HCT116 (cell line): ENCODE results near the gene PHC3. TPM values are rescaled to one million over a fixed set of nuclear protein-coding genes. Genes with fewer than 3 reads are reported as not detected.

ENCODE experiments used
- ATAC-seq: fragments of 200-7000 bp; cut with Tn5 transposase; 2 replicates; pipeline ENCODE4 v1.9.1; 2020; ENCODE audit warnings: mild to moderate bottlenecking, moderate library complexity
- BruUV-seq: library from RNA; stranded (reverse); fragments of 400-500 nt; replicated peaks from 2 replicates; lab custom pipeline; 2021; lab: Mats Ljungman, UMichigan
- CTCF ChIA-PET: fragments of 300-600 bp; sonication (Branson Sonifier 250); formaldehyde crosslinking; loops from one replicate; lab custom pipeline; 2021; ENCODE audit warnings: antibody characterized with exemption; lab: Charles Lee
- POLR2A ChIA-PET: fragments of 300-600, 350-600 bp; sonication (Branson Sonifier 250); formaldehyde crosslinking; loops from one replicate; lab custom pipeline; 2021; ENCODE audit warnings: antibody characterized with exemption; lab: Charles Lee
- RAD21 ChIA-PET, 2 experiments: fragments of 300-600 bp; sonication (Branson Sonifier 250); formaldehyde crosslinking; loops; one replicate each; lab custom pipeline; 2023; ENCODE audit warnings: low total read pairs in 2 of 2; ENCODE audit not compliant: uncharacterized antibody in 2 of 2, unreplicated experiment in 2 of 2, low non-redundant PET in 1 of 2; lab: Charles Lee
- DNase-seq: peaks from one replicate; pipeline ENCODE4 v3.0.0-alpha.2; 2010; ENCODE audit warnings: low read depth, low spot score
- H2AFZ ChIP-seq: fragments of 200-600 bp; shearing (Covaris generic), sonication (generic); 2 replicates; pipeline ENCODE4 v1.6.1; 2017; ENCODE audit warnings: low read depth, mixed run types, mixed read lengths, antibody characterized with exemption, low read length; ENCODE audit not compliant: poor library complexity, severe bottlenecking
- H3K27ac ChIP-seq: 2 replicates; pipeline ENCODE4 v1.5.1; 2012; ENCODE audit warnings: low read depth, low read length
- H3K27me3 ChIP-seq: fragments of 200-600 bp; sonication (generic); 2 replicates; pipeline ENCODE4 v1.6.1; 2016; ENCODE audit warnings: mixed run types, low read length, mixed read lengths; ENCODE audit not compliant: insufficient read depth
- H3K36me3 ChIP-seq, 2 experiments: fragments of 200-500 bp in 1 of 2; fragments of 200-600 bp in 1 of 2; sonication (Bioruptor generic) in 1 of 2; sonication (generic) in 1 of 2; 2 replicates each; pipeline versions ENCODE4 v1.5.1 to v1.6.1; 2014 to 2016; ENCODE audit warnings: low read length in 2 of 2, inconsistent platforms in 1 of 2, mixed read lengths in 1 of 2, mixed run types in 1 of 2; ENCODE audit not compliant: insufficient read depth in 2 of 2, control insufficient read depth in 1 of 2
- H3K4me1 ChIP-seq, 2 experiments: fragments of 200-600 bp in 1 of 2; sonication (generic) in 1 of 2; 2 replicates each; pipeline versions ENCODE4 v1.5.1 to v1.6.1; 2012 to 2017; ENCODE audit warnings: low read length in 2 of 2, inconsistent platforms in 1 of 2, mild to moderate bottlenecking in 1 of 2, mixed read lengths in 1 of 2, mixed run types in 1 of 2, moderate library complexity in 1 of 2; ENCODE audit not compliant: insufficient read depth in 2 of 2, control insufficient read depth in 1 of 2
- H3K4me2 ChIP-seq: fragments of 200-600 bp; sonication (generic); 2 replicates; pipeline ENCODE4 v1.6.1; 2017; ENCODE audit warnings: mixed run types, low read length, mixed read lengths
- H3K4me3 ChIP-seq, 2 experiments: fragments of 200-600 bp in 1 of 2; sonication (generic) in 1 of 2; replicated peaks in 1 of 2; 2 replicates each; pipeline ENCODE4 v1.5.1; 2011 to 2016; ENCODE audit warnings: low read length in 2 of 2, control low read depth in 1 of 2, low read depth in 1 of 2, mild to moderate bottlenecking in 1 of 2, mixed read lengths in 1 of 2, mixed run types in 1 of 2
- H3K79me2 ChIP-seq: fragments of 200-600 bp; sonication (generic); 2 replicates; pipeline ENCODE4 v1.6.1; 2017; ENCODE audit warnings: mild to moderate bottlenecking, mixed run types, low read length, moderate library complexity, mixed read lengths; ENCODE audit not compliant: insufficient read depth
- H3K9ac ChIP-seq: fragments of 200-600 bp; sonication (generic); 2 replicates; pipeline ENCODE4 v1.6.1; 2016; ENCODE audit warnings: low read length, mixed read lengths
- H3K9me2 ChIP-seq: fragments of 200-600 bp; sonication (generic), shearing (Covaris generic); 2 replicates; pipeline ENCODE4 v1.6.1; 2017; ENCODE audit warnings: mixed run types, mild to moderate bottlenecking, moderate library complexity; ENCODE audit not compliant: insufficient read depth
- H3K9me3 ChIP-seq, 2 experiments: fragments of 200-500 bp in 1 of 2; fragments of 200-600 bp in 1 of 2; sonication (Bioruptor generic) in 1 of 2; sonication (generic) in 1 of 2; 2 replicates each; pipeline ENCODE4 v1.6.1; 2014 to 2017; ENCODE audit warnings: low read length in 2 of 2, mixed read lengths in 2 of 2, inconsistent platforms in 1 of 2, low read depth in 1 of 2, mild to moderate bottlenecking in 1 of 2, mixed run types in 1 of 2, moderate library complexity in 1 of 2; ENCODE audit not compliant: control insufficient read depth in 1 of 2, insufficient read depth in 1 of 2
- H4K20me1 ChIP-seq: fragments of 200-600 bp; sonication (generic), shearing (Covaris generic); 2 replicates; pipeline ENCODE4 v1.6.1; 2017; ENCODE audit warnings: mixed run types, mild to moderate bottlenecking, moderate library complexity; ENCODE audit not compliant: insufficient read depth
- CEBPB ChIP-seq: IDR thresholded peaks from 2 replicates; pipeline ENCODE4 v1.6.1; 2012; ENCODE audit warnings: low read depth
- EGR1 ChIP-seq: IDR thresholded peaks from 2 replicates; pipeline ENCODE4 v1.6.1; 2012; ENCODE audit warnings: low read depth
- FOSL1 ChIP-seq: IDR thresholded peaks from 2 replicates; pipeline ENCODE4 v1.6.1; 2012; ENCODE audit warnings: low read depth
- POLR2AphosphoS5 ChIP-seq: IDR thresholded peaks from 2 replicates; pipeline ENCODE4 v1.6.1; 2011; ENCODE audit warnings: mild to moderate bottlenecking, low read depth, low read length, moderate library complexity
- RAD21 ChIP-seq: IDR thresholded peaks from 2 replicates; pipeline ENCODE4 v1.6.1; 2012; ENCODE audit warnings: low read depth, mild to moderate bottlenecking
- SRF ChIP-seq: IDR thresholded peaks from 2 replicates; pipeline ENCODE4 v1.6.1; 2012; ENCODE audit warnings: low read depth
- TCF7L2 ChIP-seq: IDR thresholded peaks from 2 replicates; pipeline ENCODE4 v1.7.0; 2011; ENCODE audit warnings: borderline replicate concordance, inconsistent platforms; ENCODE audit not compliant: insufficient read depth, insufficient read length; ENCODE audit errors: extremely low read depth
- intact Hi-C: fragments of 100-400 bp; cut with micrococcal nuclease; formaldehyde crosslinking; loops from 2 replicates; pipeline ENCODE4 v1.10.0; 2022
- total RNA-seq: library from RNA; stranded (reverse); gene quantifications from one replicate; pipeline ENCODE4 v1.2.1, GENCODE V29; 2021; ENCODE audit not compliant: unreplicated experiment
- TF ChIP-seq, protein P1 (sequence below): IDR thresholded peaks from 2 replicates; pipeline ENCODE4 v1.6.1; 2011; ENCODE audit warnings: mild to moderate bottlenecking, low read length, moderate library complexity; ENCODE audit not compliant: insufficient replicate concordance; ENCODE audit errors: extremely low read depth
- TF ChIP-seq, protein P2 (sequence below): IDR thresholded peaks from 2 replicates; pipeline ENCODE4 v1.6.1; 2012

PHC3 gene
- total RNA-seq, 1 experiment from 2014 or later = 40.1 TPM

DNA sequence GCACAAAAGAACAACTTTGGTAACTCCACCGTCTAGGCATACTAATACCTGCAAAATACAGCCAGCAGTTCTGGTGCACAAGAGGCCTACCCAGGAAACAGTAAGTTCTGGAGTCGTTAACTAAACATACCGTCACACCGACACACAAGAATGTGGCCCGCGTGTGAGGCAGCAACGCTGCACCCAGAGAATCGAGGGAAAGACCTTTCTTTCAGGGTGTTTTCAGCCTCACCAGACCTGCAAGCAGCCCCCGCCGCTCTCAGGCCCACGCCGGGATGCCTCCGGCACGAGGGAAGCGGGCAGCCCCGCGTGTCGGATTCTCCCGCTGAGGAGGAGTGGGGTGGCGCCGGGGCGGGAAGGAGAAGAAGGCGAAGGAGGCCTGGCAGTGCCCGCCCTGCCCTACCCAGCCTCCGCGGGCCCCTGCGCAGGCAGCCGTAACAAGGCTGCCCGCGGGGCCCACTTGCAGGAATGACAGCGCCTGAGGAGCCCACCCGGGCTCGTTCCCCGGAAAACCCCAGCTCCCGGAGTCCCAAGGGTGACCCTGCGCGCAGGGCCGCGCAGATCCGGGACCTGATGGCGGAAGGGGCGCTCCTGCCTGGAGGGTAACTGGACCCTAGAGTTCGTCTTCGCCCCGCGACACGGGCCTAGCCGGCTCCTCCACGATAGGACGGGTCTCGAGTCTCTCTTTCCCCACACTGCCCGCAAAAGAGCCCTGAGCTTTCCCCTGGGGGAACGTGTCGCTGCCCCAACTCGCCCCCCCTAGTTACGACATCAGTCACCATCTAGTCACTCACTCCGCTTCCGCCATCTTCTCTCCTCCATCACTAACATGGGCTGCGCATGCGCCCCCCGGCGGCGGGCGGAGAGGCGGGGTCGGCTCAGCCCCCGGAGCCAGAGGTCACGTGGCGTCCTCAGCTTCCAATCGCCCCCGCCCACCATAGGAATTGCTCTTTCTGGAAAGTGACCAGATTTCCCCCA is at the start of gene PHC3 (continued):
- TF ChIP-seq, protein P1, sequence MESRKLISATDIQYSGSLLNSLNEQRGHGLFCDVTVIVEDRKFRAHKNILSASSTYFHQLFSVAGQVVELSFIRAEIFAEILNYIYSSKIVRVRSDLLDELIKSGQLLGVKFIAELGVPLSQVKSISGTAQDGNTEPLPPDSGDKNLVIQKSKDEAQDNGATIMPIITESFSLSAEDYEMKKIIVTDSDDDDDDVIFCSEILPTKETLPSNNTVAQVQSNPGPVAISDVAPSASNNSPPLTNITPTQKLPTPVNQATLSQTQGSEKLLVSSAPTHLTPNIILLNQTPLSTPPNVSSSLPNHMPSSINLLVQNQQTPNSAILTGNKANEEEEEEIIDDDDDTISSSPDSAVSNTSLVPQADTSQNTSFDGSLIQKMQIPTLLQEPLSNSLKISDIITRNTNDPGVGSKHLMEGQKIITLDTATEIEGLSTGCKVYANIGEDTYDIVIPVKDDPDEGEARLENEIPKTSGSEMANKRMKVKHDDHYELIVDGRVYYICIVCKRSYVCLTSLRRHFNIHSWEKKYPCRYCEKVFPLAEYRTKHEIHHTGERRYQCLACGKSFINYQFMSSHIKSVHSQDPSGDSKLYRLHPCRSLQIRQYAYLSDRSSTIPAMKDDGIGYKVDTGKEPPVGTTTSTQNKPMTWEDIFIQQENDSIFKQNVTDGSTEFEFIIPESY = no peak
- TF ChIP-seq POLR2AphosphoS5 (peak; percentile 95), RAD21 (no peak)
- TF ChIP-seq, protein P2, sequence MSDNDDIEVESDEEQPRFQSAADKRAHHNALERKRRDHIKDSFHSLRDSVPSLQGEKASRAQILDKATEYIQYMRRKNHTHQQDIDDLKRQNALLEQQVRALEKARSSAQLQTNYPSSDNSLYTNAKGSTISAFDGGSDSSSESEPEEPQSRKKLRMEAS = 0 out of 2 replicates have a peak, but pooled peaks have one; percentile 56

DNA sequence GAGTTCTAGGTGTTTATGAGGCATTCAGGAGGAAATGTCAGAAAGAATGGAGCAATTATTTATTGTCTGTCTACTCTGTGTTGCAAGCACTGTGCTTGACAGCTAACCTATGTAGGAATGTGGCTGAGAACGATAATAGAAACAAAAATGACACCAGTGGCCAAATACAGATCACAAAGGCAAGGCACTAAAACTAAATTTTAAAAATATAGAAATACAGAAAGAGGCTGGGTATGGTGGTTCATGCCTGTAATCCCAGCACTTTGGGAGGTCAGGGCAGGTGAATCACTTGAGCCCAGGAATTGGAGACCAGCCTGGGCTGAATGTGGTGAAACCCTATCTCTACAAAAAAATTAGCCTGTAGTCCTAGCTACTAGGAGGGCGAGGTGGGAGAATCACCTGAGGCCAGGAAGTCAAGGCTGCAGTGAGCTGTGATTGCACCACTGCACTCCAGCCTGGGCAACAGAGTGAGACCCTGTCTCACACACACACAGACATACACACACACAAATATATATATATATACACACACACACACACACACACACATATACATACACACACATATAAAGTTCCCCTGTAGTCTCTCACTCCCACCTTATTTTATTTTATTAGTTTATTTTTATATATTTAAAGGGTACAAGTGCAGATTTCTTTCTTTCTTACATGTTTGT is 46.7 kb upstream of the PHC3 start:
- POLR2A ChIA-PET = no interaction called here
- peaks cover 3 to 21% of the 10 kb centered on the region in 2 experiments for H3K4me1 ChIP-seq
- no peak for DNase-seq
- no peak for TF ChIP-seq SRF
- peak; percentile 55; the same call in 1 of the 2 replicates for TF ChIP-seq CEBPB
- TF ChIP-seq FOSL1 = no peak
- TF ChIP-seq, protein P2 = no peak
- no peak for TF ChIP-seq EGR1
- no peak for TF ChIP-seq TCF7L2
- TF ChIP-seq, all 23 proteins: peak for 1
- ATAC-seq = 0 out of 2 replicates have a peak, but pooled peaks have one; percentile 44
- ChIA-PET CTCF (no interaction called here), RAD21 (no interaction called here)
- Histone ChIP-seq H2AFZ (no peak overlapping the region), H3K9ac (no peak overlapping the region), H4K20me1 (peaks cover 4% of the 10 kb centered on the region; the same call in 1 of the 2 replicates), H3K27ac (no peak overlapping the region), H3K36me3 (no peaks in the 10 kb centered on the region), H3K4me2 (no peak overlapping the region), H3K27me3 (no peaks in the 10 kb centered on the region), H3K9me3 (no peaks in the 10 kb centered on the region), H3K9me2 (no peaks in the 10 kb centered on the region), H3K79me2 (peaks cover 95% of the 10 kb centered on the region), H3K4me3 (no peak overlapping the region)
- intact Hi-C loops = no loop called here
- BruUV-seq = no TSS peak
